ENCODE measurements around the gene SSX4.
"Not testable (repeated sequence)": the region's sequence is repeated elsewhere in the genome, so short reads cannot be mapped to it uniquely, and the experiment has no call there.

SSX4 gene, protein sequence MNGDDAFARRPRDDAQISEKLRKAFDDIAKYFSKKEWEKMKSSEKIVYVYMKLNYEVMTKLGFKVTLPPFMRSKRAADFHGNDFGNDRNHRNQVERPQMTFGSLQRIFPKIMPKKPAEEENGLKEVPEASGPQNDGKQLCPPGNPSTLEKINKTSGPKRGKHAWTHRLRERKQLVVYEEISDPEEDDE

DNA sequence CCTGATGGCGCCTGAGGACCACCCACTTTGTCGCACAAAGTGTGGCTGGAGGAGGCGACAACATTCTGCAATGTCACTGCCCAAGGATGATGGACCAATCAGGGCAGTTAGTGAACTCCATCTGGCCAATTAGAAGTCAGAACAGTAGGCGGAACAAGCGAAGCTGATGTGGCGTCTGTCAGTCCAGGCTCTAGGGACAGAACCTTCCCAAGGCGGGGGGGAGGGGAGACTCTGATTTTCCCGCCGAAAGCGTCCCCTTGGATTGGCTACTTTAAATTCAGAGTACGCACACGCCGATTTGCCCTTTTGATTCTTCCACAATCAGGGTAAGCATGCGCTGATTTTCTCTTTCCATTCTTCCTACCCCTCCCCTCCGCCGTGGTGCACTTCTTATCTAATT is at the start of gene SSX4:
TSS of gene SSX4 (plus strand) at position 301 of the 400 bp plus-strand sequence. CDS start 515 bp downstream, outside the sequence.
- not testable (repeated sequence) for DNase-seq (ENCODE audit: low spot score)

DNA sequence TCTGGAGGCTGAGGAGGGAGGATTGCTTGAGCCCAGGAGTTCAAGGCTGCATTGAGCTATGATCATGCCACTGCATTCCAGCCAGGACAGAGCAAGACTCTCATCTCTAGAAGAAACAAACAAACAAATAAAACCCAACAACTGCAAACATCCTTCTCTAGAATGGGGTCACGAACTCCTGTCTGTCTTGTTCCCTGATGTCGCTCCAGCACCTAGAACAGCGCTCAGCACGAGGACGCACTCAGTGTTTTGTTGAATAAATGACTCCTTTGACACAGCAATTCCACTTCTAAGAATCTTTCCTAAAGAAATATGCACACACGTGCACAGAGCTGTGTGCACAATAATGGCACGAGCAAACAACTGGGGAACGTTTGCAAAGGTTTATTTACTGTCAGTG is 37.3 kb upstream of the SSX4 start:
- not testable (repeated sequence) for DNase-seq (ENCODE audit: low spot score)

DNA sequence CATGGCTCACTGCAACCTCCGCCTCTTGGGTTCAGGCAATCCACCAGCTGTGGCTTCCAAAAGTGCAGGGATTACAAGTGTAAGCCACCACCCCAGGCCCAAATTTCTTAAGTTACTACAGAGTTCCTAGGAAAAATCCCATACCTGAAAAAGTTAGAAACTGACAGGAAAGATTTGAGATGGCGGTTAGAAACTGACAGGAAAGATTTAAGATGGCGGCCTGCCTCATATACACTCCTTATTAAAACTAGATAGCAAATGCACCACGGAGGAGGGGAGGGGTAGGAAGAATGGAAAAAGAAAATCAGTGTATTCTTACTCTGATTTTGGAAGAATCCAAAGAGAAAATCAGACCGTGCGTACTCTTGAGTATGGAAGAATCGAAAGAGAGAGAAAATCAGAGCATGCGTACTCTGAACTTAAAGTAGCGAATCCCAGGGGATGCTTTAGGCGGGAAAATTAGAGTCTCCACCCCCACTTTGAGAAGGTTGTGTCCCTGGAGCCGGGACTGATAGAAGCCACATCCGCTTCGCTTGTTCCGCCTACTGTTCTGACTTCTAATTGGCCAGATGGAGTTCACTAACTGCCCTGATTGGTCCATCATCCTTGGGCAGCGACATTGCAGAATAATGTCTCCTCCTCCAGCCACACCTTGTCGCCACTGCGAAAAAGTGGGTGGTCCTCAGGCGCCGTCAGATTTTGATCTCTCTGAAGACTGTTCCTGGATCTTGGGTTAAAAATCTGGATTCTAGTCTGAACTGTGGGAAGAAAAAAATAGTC is 26.8 kb upstream of the SSX4 start, which contains the start of gene SSX3:
TSS of gene SSX3 (minus strand) at position 389 of the 780 bp plus-strand sequence. CDS start 1,454 bp downstream, outside the sequence.
- not testable (repeated sequence) for DNase-seq (ENCODE audit: low spot score)

DNA sequence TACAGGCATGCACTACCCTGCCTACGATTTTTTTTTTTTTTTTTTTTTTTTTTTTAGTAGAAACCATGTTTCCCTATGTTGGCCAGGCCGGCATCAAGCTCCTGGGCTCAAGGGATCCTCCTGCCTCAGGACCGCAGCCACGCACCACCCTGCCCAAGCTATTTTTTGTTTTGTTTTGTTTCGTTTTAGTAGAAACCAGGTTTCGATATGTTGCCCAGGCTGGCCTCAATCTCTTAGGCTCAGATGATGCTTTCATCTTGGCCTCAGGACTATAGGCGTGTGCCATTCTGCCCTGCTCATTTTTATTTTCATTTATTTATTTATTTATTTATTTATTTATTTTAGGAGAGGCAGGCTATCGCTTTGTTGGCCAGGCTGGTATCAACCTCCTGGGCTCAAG is 25.7 kb upstream of the SSX4 start:
- DNase-seq (ENCODE audit: low spot score), result no peak

DNA sequence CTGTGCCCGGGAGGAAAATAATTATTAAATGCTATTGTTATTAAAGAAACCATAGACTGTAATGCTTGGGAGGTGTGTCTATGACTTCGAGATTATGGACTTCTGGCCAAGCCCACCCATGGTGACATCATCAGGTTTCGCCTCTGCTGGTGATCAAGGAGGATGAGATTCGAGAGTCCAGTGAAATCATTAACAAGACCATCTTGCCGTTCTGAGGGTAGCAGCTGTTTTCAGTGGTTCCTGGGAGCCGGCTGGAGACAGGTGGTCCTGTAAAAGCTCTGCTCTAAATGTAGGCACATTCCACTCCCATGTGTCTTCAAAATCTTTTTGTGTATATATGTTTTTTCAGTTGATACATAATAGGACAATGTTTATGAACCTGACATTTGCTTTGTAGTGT is 24.1 kb upstream of the SSX4 start:
- DNase-seq (ENCODE audit: low spot score), result not testable (repeated sequence)

DNA sequence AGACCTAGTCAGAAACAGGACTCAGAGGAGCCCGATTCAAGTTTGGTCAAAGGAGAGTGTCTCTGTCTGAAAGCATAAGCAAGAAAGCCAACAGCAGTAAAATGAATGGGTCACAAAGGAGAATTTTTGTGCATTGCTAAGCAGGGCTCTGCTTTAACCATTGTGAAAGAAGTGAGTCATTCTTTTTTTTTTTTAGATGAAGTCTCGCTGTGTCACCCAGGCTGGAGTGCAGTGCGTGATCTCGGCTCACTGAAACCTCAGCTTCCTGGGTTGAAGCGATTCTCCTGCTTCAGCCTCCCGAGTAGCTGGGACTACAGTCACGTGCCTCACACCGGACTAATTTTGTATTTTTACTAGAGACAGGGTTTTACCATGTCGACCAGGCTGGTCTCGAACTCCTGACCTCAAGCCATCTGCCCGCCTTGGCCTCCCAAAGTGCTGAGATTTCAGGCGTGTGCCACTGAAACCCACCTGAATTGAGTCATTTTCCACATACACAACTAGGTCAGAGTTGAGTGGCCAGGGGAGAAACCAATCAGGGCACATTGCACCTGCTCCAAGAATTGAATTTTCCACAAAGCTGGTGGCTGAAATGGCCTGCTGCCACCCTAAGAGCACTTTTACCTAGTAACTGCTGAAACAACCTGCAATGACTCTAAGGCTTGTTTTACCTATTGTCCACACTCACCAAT is 15.5 kb upstream of the SSX4 start:
- not testable (repeated sequence) for DNase-seq (ENCODE audit: low spot score)

DNA sequence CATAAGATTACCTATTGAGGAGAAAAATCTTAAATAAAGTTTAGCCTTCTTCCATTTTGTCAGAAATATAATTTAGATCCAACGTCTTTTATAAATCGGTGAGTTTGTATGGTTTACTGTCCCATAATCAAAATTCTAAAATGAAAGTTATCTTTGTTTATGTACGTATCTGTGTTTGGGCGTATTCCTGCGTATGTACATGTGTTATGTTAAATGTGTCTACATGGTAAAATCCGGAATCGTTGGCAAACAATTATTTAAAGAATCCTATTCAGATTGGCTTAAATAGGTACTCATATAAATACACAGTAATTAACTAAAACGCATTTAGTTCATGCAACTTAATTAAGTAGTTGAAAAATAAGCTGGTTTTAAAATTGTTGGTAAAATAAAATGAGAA is 12.9 kb upstream of the SSX4 start:
- not testable (repeated sequence) for DNase-seq (ENCODE audit: low spot score)

DNA sequence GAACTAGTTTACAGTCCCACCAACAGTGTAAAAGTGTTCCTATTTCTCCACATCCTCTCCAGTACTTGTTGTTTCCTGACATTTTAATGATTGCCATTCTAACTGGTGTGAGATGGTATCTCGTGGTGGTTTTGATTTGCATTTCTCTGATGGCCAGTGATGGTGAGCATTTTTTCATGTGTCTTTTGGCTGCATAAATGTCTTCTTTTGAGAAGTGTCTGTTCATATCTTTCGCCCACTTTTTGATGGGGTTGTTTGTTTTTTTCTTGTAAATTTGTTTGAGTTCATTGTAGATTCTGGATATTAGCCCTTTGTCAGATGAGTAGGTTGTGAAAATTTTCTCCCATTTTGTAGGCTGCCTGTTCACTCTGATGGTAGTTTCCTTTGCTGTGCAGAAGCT is 13.6 kb downstream of the SSX4 start:
- not testable (repeated sequence) for DNase-seq (ENCODE audit: low spot score)

DNA sequence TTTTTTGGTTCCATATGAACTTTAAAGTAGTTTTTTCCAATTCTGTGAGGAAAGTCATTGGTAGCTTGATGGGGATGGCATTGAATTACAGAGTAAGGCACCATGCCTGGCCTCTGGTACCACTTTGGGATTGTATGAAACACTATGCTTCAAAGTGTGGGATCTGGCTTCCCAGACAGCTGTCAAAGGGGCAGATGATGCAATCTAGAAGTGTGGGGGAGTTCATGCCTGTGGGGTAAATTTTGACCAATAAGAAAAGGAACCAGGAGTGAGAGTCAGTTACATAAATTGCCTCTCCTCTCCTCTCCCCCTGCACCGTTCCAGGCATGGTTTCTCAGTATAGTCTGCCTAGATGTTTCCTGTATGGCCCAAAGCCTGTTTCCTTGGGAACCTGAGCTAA is 14.5 kb downstream of the SSX4 start:
- not testable (repeated sequence) for DNase-seq (ENCODE audit: low spot score)

DNA sequence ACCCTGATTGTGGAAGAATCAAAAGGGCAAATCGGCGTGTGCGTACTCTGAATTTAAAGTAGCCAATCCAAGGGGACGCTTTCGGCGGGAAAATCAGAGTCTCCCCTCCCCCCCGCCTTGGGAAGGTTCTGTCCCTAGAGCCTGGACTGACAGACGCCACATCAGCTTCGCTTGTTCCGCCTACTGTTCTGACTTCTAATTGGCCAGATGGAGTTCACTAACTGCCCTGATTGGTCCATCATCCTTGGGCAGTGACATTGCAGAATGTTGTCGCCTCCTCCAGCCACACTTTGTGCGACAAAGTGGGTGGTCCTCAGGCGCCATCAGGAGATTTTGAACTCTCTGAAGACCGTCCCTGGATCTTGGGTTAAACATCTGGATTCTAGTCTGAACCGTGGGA is 28.5 kb downstream of the SSX4 start, which contains the start of gene SSX4B:
TSS of gene SSX4B (minus strand) at position 101 of the 400 bp plus-strand sequence. CDS start 588 bp downstream, outside the sequence.
- DNase-seq (ENCODE audit: low spot score), result not testable (repeated sequence)

DNA sequence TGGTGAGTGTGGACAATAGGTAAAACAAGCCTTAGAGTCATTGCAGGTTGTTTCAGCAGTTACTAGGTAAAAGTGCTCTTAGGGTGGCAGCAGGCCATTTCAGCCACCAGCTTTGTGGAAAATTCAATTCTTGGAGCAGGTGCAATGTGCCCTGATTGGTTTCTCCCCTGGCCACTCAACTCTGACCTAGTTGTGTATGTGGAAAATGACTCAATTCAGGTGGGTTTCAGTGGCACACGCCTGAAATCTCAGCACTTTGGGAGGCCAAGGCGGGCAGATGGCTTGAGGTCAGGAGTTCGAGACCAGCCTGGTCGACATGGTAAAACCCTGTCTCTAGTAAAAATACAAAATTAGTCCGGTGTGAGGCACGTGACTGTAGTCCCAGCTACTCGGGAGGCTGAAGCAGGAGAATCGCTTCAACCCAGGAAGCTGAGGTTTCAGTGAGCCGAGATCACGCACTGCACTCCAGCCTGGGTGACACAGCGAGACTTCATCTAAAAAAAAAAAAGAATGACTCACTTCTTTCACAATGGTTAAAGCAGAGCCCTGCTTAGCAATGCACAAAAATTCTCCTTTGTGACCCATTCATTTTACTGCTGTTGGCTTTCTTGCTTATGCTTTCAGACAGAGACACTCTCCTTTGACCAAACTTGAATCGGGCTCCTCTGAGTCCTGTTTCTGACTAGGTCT is 43.8 kb downstream of the SSX4 start:
- DNase-seq (ENCODE audit: low spot score), result not testable (repeated sequence)

DNA sequence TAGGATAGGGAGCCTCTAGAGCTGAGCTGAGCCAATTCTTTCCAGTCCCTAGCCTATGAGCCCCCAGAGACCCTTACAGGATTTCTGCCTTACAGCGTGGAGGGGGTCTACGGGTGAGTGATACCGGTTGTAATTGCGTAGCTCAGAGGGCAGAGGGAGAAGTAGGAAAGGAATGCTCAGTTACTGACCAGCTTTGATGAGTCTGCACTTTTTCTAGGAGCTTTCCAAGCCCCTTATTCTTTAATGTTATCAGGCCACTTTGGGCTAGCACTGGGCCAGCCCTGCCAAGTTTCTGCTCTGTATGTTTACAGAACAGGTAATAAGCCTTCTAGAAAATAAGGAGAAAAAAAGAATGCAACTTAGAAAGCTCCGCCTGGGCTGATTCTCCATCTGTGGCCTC is 46.3 kb downstream of the SSX4 start:
- not testable (repeated sequence) for DNase-seq (ENCODE audit: low spot score)

DNA sequence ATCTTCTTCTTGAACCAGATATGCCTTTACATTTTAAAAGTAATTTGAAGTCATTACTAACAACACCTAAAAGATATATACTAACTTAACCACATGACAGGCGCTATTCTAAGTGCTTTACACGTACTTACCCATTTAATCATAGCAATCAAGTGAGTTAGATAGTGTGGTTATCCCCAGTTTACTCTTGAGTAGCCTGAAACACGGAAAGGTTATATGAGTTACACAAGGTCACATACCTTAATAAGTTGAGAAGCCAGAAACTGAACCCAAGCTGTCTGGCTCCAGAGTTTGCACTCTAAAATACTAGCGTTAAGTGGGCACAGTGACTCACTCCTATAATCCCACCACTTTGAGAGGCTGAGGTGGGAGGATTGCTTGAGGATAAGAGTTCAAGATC is 46.8 kb downstream of the SSX4 start:
- not testable (repeated sequence) for DNase-seq (ENCODE audit: low spot score)

DNA sequence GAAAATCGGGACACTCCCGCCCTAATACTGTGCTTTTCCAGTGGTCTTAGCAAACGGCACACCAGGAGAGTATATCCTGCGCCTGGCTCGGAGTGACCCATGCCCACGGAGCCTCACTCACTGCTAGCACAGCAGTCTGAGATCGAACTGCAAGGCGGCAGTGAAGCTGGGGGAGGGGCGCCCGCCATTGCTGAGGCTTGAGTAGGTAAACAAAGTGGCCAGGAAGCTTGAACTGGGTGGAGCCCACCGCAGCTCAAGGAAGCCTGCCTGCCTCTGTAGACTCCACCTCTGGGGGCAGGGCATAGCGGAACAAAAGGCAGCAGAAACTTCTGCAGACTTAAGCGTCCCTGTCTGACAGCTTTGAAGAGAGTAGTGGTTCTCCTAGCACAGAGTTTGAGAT is 50.4 kb downstream of the SSX4 start:
- DNase-seq (ENCODE audit: low spot score), result not testable (repeated sequence)

Data from SW480 (cell line).